Stimulated activated CD8-positive, alpha-beta memory T cell treated with anti-CD3 and anti-CD28 coated beads, Interleukin-12 subunit alpha, Interleukin-12 subunit beta, amount 100 ng/mL, for 24 hours (primary cell): ENCODE data around the gene COPS7A.
A peak's percentile ranks its signal among the peaks of the same experiment; 100 is the strongest.

ENCODE experiments used
- DNase-seq: peaks from one replicate; pipeline ENCODE4 v3.0.0-alpha.2; 2020; ENCODE audit errors: extremely low read depth

The COPS7A gene

DNA sequence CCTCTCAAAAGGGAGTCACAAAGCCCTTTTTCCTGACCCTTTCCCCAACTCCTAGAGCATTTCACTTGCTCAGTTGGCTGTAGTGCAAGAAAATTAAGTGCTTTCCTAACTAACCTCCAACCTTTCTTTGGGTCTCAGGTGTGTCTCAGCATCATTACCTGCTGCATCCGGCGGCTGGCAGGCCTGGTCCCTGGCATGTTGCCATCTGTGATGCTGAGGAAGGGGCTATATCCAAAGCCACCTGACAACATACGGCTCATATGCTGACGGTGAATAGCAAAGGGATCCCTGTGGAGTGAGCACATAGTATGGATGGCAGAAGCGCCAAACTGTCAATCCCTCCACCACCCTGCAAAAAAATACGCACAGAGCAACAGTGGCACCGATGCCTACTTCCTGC is 27.9 kb downstream of the COPS7A start:
- DNase-seq, result no peak

DNA sequence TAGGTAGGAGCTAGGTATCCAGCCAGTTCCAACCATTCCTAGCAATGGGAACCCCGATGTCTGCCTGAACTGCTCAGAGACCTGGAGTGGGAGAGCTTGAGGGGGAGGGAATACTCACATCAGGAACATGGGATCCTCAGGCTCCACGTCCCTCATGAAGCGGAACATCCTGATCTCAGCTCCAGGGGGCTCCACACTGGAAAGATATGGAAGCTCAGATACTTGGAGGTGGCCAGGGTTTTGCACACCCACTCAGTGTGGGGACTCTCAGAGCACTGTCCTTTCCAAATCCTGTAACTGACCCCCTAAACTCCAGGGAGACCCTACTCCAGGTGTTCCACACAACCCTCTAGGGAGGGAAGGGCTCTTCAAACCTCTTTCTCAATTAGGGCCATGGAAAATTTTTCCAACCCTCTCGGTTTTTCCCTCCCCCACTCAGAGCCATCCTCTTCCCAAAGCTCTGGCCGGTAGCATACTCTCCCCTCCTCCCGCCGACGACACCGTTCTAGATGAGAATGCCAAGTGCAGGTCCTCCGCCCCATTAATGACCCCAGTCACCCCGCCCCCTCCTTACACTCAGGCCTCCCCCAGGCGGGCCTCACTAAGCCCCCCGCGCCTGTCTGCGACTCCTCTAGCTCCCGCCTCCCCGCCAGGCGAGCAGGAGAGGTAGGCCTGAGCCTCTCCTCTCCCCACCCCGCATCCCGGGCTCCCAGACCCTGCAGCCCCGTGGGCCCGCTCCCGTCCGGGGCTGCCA is 28.5 kb downstream of the COPS7A start:
- no peak for DNase-seq

DNA sequence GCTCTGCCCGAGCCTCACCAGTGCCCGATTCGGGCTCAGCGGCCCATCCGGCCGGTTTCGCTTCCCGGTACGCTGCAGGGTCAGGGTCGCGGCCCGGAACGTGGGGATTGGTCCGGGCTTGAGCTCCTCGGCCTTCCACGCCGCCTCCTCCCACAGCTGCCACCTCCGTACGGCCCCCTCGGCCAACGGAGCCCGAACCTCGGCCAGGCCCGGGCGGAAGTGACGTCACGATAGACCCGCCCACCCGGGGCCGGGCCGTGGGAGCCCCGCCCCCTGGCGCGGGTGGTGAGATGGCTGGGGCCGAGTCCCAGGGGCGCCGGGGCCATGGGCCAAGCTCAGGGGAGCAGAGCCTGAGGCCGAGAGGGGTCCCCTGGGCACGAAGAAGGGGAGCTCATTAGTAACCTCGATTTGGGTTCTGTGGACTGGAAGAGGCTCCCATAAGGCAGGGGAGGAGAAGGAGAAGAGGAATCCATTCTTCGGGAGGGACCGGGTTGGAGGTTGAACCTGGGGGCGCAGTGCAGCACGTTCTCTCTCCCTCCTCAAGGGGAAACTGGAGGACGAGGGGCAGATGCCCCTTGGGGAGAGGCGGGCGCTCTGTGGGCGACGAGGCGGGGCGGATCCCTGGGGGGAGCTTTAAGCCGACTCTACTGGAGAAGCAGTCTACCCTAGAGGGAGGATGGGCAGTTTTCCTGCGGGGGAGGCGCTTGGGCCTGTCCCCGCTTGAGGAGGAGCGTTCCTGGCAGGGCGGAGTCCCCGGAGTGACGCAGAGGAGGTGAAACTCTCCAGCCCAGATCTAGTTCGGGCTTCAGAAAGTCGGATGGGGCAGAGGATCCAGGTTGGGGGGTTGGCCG is 29.3 kb downstream of the COPS7A start, which contains the start of gene MLF2:
Gene MLF2 (minus strand): TSS at position 221 of the 851 bp plus-strand sequence. CDS start 807 bp downstream, outside the sequence.
- DNase-seq, result peak; percentile 94

DNA sequence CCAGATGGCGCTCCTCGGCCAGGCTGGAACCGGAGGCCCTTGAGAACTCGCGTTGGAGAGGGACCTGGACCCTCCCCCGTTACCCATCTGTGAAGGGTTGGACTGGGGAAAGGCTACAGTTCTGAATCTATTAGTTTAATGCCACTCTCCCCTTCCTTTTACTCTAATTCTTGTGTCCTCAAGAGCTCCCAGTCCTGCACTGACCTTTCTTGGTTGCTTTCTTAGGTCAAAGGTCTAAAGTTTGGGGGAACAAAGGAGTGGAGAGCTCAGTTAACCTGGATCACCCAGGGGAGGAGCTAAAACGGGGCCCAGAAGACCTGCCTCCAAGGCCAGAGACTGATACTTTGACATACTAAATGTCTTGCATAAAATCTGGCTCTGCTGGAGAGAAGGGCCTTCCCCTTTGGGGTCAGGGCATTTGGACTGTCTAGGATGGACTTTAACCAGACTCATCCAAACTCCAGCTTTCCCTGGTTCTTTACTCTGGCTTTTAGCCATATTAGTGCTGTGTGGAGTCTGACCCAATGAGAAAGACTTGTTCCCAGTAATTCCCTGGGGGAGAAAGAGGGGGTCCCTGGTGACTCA is 30.0 kb downstream of the COPS7A start:
- DNase-seq, result no peak

DNA sequence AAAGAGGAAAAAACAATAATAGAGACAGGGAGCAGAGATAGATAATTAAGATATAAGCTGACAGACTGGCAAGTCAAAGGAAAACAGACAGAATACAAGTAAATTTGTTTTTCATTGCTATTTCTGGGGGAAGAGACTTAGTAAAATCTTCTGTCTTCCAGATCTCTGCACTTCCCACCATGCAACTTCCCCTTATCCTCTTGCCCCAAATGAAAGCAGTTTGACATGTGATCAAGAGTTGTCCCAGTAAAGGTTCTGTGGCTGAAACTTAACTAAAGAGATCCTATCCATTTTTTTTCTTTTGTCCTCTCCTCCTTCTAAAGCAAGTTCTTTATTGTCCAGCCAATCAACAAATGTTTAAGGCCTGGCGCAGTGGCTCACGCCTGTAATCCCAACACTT is 30.6 kb downstream of the COPS7A start:
- DNase-seq, result no peak

DNA sequence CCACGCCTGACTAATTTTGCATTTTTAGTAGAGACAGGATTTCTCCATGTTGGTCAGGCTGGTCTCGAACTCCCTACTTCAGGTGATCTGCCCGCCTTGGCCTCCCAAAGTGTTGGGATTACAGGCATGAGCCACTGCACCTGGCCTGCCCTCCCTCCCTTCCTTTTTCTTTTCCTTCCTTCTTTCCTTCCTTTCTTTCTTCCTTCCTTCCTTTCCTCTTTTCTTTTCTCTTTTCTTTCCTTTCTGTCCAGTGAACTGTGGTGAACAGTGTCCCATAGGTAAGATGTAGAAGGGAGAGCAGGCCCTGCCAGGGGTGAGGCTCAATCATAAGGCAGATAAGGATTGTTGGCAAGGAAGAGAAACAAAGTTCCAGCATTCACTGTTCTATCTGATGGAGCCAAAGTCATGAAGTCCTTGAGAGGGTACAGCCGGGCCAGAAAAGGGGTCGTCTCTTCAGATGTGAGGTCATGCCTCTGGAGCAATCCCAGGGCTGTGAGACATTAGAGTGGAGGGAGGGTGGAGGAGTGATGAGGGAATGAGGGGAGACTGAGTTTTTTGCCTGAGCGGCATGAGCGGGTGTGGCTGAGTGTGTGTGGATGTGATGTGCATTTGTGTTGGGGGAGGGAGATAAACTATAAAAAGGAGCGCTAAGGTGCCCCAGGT is 33.3 kb downstream of the COPS7A start:
- DNase-seq, result no peak

DNA sequence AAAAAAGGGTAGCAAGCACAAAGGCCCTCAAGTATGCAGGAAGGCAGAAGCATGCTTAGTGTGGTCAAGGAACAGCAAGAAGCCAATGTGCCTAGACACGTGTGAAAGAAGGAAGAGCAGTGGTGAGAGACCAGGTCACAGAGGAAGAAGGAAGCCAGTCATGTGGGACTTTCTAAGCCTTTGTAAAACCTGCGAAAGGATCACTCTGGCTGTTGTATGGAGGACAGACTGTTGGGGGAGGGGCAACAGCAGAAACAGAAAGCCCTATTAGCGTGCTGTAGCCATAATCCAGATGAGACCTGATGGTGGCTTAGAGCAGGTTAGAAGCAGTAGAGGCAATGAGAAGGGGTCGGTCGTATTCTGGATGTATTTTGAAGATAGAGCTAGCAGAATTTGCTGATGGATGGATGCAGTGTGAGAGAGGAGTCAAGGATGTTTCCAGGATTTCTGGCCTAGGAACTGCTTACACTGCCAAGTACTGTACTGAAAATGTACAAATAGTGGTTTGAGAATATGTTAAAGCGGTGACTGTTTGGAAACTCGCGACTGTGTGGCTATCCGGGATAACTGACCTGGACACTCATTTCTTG is 34.8 kb downstream of the COPS7A start:
- no peak for DNase-seq

DNA sequence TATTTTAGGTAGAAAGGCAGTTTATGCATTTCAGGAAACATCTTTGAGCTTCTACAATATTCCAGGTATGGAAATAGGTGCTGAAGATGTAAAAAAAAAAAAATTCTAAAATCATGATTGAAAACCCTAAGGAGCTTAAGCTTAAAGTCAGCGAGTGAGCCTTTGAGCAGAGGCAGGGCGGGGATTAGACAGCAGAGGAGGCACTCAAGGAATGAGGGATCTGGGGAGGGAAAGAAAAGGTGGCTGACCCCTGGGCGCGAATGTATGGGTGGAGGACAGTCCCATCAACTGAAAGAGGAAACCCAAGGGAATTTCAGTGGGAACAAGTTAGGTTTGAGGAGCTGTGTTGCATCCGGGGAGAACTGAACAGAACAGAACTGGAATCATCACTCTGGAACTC is 35.9 kb downstream of the COPS7A start:
- no peak for DNase-seq

DNA sequence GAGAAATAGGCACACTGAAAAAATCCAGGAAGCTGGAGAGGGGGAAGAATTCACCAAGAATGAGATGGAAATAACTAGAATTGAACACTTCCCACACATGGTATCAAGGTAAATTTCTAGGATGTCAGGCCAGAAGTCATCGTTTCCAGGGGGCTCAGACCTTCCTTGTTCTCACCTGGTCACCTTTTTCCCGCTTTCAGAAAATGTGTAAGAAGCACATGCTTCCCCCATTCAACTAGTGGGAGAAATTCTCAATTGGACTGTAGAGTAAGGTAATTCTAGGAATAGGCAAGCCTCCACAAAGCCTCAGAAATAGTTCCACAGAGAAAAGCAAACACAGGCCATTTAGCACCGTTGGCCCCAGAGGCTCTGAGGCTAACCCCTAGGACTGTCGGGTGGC is 39.5 kb downstream of the COPS7A start:
- DNase-seq, result no peak

DNA sequence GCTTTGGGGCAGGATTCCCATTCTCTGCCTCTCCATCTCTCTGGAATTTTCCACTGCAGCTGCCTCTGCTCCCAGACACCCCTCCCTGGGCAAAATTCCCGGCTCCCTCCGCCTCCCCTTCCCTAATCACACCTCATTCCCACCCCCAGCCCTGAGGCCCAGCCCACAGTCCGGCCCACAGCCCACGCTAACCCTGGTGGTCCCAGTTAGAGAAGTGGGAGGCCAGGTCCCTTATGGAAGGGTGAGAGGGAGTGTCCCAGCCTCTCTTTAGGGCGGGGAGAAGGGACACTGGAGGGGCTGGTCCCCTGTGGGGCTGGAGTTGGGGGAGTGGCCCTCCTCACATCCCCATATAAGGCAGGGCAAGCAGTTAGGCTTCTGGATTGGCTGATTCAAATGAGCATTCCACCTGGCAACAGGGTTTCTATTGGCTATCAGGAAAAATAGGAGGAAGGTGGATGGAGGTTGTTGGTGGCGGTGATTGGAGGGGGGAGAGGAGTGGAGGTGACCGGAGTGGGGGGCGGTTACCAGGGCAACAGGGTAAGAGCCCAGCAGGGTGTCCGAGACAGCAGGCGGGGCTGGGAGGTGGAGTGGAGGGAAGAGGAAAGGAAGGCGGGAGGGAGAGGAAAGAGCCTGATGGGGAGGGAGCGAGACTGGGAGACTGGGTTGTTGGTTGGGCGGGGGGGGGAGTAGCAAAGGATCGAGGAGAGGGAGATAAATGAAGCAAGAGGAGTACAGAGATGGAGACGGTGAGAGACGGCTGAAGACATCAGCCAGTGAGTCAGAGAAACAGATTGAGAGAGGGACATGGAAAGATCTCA is 40.4 kb downstream of the COPS7A start:
- no peak for DNase-seq

DNA sequence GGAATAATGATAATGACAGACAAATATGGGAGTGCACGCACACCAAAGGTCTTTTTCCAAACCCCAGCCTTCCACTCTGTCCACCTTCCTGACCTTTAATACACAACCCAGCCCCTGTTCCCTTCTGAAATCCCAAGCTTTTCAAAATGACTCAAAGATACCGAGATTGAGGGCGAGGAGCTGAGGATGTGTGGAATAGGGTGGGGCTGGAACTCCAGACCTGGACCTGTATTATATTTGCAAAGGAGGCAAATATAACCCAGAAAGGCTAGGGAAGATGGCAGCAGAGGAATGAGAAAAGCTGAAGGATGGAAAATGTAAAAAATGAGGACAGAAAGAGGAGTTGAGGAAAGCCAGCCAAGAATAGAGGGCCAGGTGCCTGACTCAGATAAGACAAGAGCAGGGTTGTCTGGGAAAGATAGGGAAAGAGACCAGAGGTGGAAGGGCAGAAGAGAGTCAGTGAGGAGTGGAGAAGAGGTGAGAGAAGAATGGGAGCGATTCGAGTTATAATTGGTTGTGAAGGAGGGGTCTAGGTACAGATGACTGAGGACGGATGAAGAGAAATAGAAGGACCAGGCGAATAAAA is 41.3 kb downstream of the COPS7A start:
- no peak for DNase-seq

DNA sequence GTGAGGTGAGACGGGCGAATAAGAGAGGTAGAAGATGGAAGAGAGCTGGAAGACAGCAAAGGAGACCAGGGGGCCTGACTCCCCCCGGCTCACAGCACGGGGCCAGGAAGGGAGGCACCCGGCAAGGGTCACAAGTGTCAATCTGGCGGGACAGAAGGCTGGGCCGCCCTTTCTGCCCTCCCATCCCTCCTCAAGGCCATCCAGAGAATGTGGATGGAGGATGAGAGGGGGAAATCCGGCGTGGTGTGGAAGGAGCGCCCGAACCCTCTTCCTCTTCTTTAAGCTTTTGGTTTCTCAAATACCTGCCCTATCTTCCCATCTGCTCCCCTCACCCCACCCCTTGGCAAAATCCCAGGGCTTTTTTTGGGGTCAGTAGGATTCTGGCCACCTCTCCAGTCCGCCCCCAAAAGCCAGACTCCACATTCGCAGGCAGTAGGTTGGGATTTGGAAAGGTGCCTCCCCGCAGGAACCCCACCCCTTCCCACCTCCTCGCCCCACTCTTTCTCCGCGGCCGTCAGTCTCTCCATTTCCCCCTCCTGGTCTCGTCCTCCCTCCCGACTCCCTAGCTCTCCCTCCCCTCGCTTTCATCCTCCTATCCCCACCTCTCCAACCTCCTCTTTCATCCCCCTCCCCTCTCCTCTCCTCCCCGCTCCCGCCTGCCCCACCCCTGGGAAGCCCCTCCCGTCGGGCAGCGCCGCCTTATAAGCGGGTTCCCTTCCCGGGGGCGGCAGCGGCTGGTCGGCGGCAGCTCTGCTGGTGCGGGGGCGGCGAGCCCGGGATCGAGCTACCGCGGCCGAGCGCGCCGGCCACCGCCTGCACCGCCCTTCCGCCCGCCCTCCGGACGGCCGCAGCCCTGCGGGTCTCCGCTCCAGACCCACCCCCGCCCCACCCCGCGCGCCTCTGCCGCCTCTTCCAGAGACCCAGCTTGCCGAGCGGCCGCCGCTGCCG is 42.1 kb downstream of the COPS7A start, which contains the start of gene PTMS:
Gene PTMS (plus strand): TSS at position 730 of the 948 bp plus-strand sequence. CDS start 343 bp downstream, outside the sequence.
- DNase-seq, result no peak

DNA sequence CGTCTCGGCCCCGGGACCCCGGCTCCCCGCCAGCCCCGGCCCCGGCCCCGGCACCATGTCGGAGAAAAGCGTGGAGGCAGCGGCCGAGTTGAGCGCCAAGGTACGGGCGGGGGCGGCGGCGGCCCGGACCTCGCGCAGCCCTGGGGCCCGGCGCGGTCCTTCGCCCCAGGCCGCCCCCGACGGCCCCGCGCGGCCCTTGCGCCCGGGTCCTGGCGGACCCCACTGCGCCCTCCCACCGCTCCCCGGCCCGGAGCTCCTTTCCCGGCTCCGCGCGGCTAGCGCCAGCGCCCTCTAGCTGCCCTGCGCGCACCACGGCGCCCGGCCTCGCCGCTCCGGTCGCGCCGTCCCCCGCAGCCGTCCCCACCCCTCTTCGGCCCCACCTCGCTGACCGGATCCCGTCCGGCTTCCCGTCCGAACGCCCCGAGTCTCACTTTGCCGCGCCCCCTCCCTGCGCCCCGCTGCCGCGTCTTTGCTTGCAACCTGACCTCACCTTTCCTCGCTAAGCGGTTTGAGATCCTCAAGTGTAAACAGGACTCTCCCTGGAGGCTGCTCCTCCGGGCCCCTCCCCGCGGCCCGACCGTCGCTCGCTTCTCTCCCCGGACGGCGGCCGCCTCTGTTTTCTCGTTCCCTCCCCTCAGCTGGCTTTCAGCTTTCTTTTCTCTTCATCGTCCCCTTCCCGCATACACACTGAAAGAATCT is 43.0 kb downstream of the COPS7A start:
- no peak for DNase-seq

DNA sequence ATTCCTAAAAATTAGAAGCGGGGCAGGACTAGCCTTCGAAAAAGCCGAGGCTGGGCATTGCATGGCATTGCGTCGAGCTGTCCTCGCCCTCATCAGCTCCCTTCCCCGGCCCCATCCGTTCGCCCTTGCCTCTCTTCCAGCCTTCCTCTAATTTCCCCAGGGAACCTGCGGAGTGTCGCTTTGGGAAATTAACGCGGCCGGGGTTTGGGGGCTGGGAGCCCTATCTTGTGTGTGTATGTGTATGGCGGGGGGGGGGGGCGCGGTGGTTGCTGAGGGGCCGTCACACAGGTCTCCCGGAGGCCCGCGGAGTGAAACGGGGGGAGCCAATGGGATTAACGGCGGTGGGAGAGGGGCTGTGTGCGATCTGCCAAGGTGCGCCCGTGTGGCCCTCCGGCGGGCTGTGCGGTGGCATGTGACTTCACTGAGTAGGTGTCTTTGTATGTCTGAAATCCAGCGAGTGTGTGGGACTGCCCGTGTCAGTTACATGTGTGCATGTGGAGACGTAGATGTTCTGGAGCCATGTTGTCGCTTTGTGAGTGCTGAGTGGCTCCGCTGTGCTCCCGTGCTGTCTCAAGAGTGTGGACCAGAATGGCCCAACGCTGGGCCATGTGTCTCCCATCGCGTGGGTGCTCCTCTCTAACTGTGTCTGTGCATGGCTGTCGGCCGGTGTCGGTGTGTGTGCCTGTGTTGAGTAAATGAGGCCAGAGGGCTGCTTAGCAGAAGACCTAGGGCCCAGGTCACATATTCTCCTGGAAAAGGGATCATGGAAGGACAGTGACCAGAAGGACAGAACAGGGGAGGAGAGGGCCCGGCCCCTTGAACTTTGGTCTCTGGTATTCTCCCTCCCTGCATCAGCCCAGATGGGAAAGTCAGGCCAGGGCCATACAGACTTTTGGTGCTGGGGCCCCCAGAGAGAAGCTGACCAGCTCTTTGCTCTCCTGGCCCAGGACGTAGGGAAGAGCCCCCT is 43.8 kb downstream of the COPS7A start:
- no peak for DNase-seq

DNA sequence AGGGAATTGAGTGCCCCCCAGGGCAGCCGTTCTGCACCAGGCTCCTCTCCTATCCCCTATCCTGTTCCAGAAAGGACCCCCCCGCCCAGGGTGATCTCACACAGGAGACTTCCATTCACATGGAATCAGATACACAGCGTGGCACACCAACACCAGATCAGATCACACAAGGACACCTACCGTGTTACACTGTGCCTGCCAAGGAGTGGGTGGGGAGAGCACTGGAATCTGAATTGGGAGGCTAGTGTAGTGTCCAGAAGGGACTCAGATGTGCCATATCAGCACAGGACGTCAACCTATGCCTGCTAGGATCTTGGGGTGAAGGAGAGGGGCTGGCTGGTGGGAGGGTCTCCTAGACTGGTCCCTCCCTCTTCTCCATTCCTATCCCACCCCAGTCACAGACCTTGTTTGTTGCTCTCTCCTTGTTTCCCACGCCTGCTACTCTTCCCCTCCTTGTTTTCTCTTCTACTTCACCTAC is 44.6 kb downstream of the COPS7A start:
- DNase-seq, result no peak

DNA sequence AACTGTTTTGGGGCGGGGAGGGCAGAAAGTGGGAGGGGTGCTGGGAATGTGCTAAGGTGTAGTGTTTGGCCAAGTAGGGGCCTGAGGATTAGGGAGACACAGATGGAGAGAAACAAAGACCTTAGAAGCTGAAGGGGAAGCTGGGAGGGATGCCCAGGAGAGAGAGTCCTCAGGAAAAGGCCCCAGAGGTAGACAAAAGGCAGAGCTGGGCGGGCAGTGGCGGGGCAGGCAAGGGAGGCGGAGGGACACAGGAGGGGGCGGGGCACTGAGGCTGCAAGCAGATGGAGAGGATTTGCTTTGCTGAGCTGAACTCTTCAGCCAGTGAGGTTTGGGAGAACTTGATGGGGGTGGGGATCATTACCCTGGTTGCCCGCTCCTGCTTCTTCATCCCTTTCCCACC is 45.1 kb downstream of the COPS7A start:
- no peak for DNase-seq

DNA sequence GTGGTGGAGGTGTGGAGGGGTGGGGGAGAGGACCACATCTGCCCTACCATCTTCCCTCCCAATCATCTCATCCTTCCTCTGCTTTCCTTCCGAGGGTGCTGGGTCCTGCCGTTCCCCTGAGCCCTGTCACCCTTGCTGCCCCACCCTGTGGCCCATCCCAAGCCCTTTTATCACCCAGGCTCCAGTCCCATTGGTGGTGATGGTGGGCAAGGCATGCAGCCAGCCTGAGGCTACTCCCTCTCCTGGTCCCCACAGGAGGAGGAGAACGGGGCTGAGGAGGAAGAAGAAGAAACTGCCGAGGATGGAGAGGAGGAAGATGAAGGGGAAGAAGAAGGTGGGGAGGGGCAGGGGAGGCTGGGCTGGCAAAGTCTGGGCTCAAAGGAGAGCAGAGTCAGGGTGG is 45.8 kb downstream of the COPS7A start:
- no peak for DNase-seq
